Measurements from ENCODE around the gene STON2.

STON2 gene

GRCh38 chr14:81400202-81400678, at the start of gene STON2:
Gene STON2, minus strand, starts transcription at chr14:81400324. Its CDS starts 1,942 bp downstream, at chr14:81398382.
- DNase-seq = peak; percentile 14
- H3K27me3 Mint-ChIP-seq = peaks cover 19% of the 10 kb centered on the region
- peak; percentile 67 for ATAC-seq
- H3K9me3 Mint-ChIP-seq = peaks cover 4% of the 10 kb centered on the region
- H3K36me3 Mint-ChIP-seq (ENCODE audit: low read depth) = no peaks in the 10 kb centered on the region
- no peak within 1 kb of the TSS for H3K4me3 Mint-ChIP-seq
- H3K4me1 Mint-ChIP-seq = peaks cover 22% of the 10 kb centered on the region
- H3K27ac Mint-ChIP-seq = no peak within 1 kb of the TSS

- ATAC-seq = no peak
- H3K9me3 Mint-ChIP-seq = no peaks in the 10 kb centered on the region
- no peak overlapping the region for H3K27ac Mint-ChIP-seq
- H3K4me3 Mint-ChIP-seq = no peak overlapping the region
- no peaks in the 10 kb centered on the region for H3K4me1 Mint-ChIP-seq
- DNase-seq = no peak
- no peaks in the 10 kb centered on the region for H3K36me3 Mint-ChIP-seq (ENCODE audit: low read depth)
- H3K27me3 Mint-ChIP-seq = peaks cover 5% of the 10 kb centered on the region
These were observed 49.5 kb upstream of the STON2 start for GRCh38 chr14:81449576-81449975.

- no peak for ATAC-seq
- Mint-ChIP-seq H3K27me3 (peaks cover 5% of the 10 kb centered on the region), H3K36me3 (ENCODE audit: low read depth) (no peaks in the 10 kb centered on the region), H3K27ac (no peak overlapping the region), H3K9me3 (no peaks in the 10 kb centered on the region), H3K4me3 (no peak overlapping the region), H3K4me1 (no peaks in the 10 kb centered on the region)
- no peak for DNase-seq
These were observed 49.0 kb upstream of the STON2 start for GRCh38 chr14:81449114-81449513.

GRCh38 chr14:81447021-81447764, 47.1 kb upstream of the STON2 start:
- no peaks in the 10 kb centered on the region for H3K4me1 Mint-ChIP-seq
- H3K27ac Mint-ChIP-seq = no peak overlapping the region
- no peaks in the 10 kb centered on the region for H3K9me3 Mint-ChIP-seq
- ATAC-seq (no peak), DNase-seq (no peak)
- no peaks in the 10 kb centered on the region for H3K36me3 Mint-ChIP-seq (ENCODE audit: low read depth)
- H3K4me3 Mint-ChIP-seq = no peak overlapping the region
- H3K27me3 Mint-ChIP-seq = peaks cover 17% of the 10 kb centered on the region

DNA sequence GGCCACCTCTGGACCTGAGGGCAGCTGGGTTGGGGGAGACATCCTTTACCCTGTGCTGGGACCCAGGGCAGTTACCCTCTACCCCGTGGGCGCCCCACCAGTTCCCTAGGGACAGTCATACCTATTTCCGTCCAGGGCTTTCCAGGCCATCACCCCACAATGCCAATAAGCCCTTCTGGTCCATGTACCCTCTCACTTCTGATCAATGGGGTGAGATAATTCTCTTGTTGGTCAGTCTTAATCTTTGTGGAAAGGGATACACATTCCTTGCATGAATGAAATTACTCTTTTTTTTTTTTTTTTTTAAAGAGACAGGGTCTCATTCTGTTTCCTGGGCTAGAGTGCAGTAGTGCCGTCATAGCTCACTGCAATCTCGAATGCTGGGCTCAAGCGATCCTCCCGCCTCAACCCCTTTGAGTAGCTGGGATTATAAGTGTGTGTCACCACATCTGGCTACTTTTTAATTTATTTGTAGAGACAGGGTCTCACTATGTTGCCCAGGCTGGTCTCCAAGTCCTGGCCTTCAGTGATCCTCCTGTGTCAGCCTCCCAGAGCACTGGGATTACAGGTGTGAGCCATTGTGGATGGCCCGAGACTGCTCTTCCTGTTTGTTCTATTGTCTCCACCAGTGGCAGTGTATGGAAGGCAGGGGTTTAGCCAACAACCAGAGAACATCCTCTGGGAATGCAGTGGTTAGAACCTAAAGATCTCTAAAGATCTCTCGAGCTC, 46.3 kb upstream of the STON2 start:
- no peak for ATAC-seq
- Mint-ChIP-seq H3K4me3 (no peak overlapping the region), H3K27me3 (peaks cover 20% of the 10 kb centered on the region), H3K36me3 (ENCODE audit: low read depth) (no peaks in the 10 kb centered on the region), H3K4me1 (no peaks in the 10 kb centered on the region), H3K9me3 (no peaks in the 10 kb centered on the region), H3K27ac (no peak overlapping the region)
- no peak for DNase-seq

GRCh38 chr14:81441626-81442134, 41.6 kb upstream of the STON2 start:
- no peaks in the 10 kb centered on the region for H3K9me3 Mint-ChIP-seq
- no peak overlapping the region for H3K4me3 Mint-ChIP-seq
- H3K4me1 Mint-ChIP-seq = peaks cover 4% of the 10 kb centered on the region
- H3K27ac Mint-ChIP-seq = no peak overlapping the region
- H3K36me3 Mint-ChIP-seq (ENCODE audit: low read depth) = no peaks in the 10 kb centered on the region
- DNase-seq = no peak
- no peak for ATAC-seq
- H3K27me3 Mint-ChIP-seq = peaks cover 54% of the 10 kb centered on the region

GRCh38 chr14:81440041-81440440, 39.9 kb upstream of the STON2 start:
- no peak for ATAC-seq
- no peak for DNase-seq
- no peak overlapping the region for H3K27ac Mint-ChIP-seq
- no peak overlapping the region for H3K4me3 Mint-ChIP-seq
- peaks cover 9% of the 10 kb centered on the region for H3K4me1 Mint-ChIP-seq
- no peaks in the 10 kb centered on the region for H3K9me3 Mint-ChIP-seq
- H3K36me3 Mint-ChIP-seq (ENCODE audit: low read depth) = no peaks in the 10 kb centered on the region
- H3K27me3 Mint-ChIP-seq = peaks cover 60% of the 10 kb centered on the region

GRCh38 chr14:81437244-81437643, 37.1 kb upstream of the STON2 start:
- peaks cover 76% of the 10 kb centered on the region for H3K27me3 Mint-ChIP-seq
- peaks cover 12% of the 10 kb centered on the region for H3K4me1 Mint-ChIP-seq
- H3K4me3 Mint-ChIP-seq = peak overlapping the region; percentile 70
- no peaks in the 10 kb centered on the region for H3K9me3 Mint-ChIP-seq
- no peak for ATAC-seq
- no peak overlapping the region for H3K27ac Mint-ChIP-seq
- H3K36me3 Mint-ChIP-seq (ENCODE audit: low read depth) = no peaks in the 10 kb centered on the region
- no peak for DNase-seq

GRCh38 chr14:81436296-81437138, 36.4 kb upstream of the STON2 start:
- peak; percentile 56 for DNase-seq
- ATAC-seq = peak; percentile 87
- H3K4me1 Mint-ChIP-seq = peaks cover 12% of the 10 kb centered on the region
- H3K36me3 Mint-ChIP-seq (ENCODE audit: low read depth) = no peaks in the 10 kb centered on the region
- peaks cover 76% of the 10 kb centered on the region for H3K27me3 Mint-ChIP-seq
- no peak overlapping the region for H3K27ac Mint-ChIP-seq
- H3K4me3 Mint-ChIP-seq = peak overlapping the region; percentile 70
- no peaks in the 10 kb centered on the region for H3K9me3 Mint-ChIP-seq

- no peak overlapping the region for H3K27ac Mint-ChIP-seq
- peaks cover 12% of the 10 kb centered on the region for H3K4me1 Mint-ChIP-seq
- H3K27me3 Mint-ChIP-seq = peaks cover 70% of the 10 kb centered on the region
- H3K9me3 Mint-ChIP-seq = no peaks in the 10 kb centered on the region
- peak overlapping the region; percentile 69 for H3K4me3 Mint-ChIP-seq
- ATAC-seq (peak; percentile 51), DNase-seq (peak; percentile 8)
- H3K36me3 Mint-ChIP-seq (ENCODE audit: low read depth) = no peaks in the 10 kb centered on the region
These were observed 35.5 kb upstream of the STON2 start for GRCh38 chr14:81435391-81436295.

GRCh38 chr14:81435048-81435390, 34.9 kb upstream of the STON2 start:
- Mint-ChIP-seq H3K36me3 (ENCODE audit: low read depth) (no peaks in the 10 kb centered on the region), H3K4me1 (peaks cover 12% of the 10 kb centered on the region), H3K27ac (no peak overlapping the region), H3K27me3 (peaks cover 66% of the 10 kb centered on the region), H3K4me3 (peak overlapping the region; percentile 69), H3K9me3 (no peaks in the 10 kb centered on the region)
- DNase-seq = no peak
- no peak for ATAC-seq

GRCh38 chr14:81434230-81434629, 34.1 kb upstream of the STON2 start:
- Mint-ChIP-seq H3K27ac (no peak overlapping the region), H3K36me3 (ENCODE audit: low read depth) (no peaks in the 10 kb centered on the region), H3K4me1 (peaks cover 12% of the 10 kb centered on the region), H3K9me3 (no peaks in the 10 kb centered on the region), H3K27me3 (peaks cover 68% of the 10 kb centered on the region), H3K4me3 (no peak overlapping the region)
- no peak for ATAC-seq
- no peak for DNase-seq

DNA sequence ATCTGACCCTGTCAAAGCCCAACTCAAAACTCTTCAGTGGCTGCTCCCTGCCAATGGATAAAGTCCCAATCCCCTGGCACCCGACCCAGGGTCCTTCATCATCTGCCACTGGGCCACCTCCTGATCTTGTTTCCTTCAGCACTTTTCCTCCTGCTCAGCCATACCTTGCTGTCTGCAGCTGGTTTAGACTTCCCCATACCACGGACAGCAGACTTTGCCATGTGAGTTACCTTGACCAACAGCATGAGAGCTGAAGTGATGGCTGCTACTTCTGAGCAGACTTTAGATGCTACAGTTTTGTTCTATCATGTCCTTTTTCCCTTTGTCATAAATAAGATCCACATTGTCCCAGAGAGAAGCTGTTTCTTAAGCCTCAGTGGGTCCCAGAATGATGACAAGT, 33.3 kb upstream of the STON2 start:
- DNase-seq (no peak), ATAC-seq (no peak)
- H3K4me1 Mint-ChIP-seq = peaks cover 12% of the 10 kb centered on the region
- no peak overlapping the region for H3K27ac Mint-ChIP-seq
- no peaks in the 10 kb centered on the region for H3K36me3 Mint-ChIP-seq (ENCODE audit: low read depth)
- peaks cover 64% of the 10 kb centered on the region for H3K27me3 Mint-ChIP-seq
- H3K9me3 Mint-ChIP-seq = no peaks in the 10 kb centered on the region
- H3K4me3 Mint-ChIP-seq = no peak overlapping the region
